NT2/D1 (cell line): ENCODE data around the gene PIP5K1A.
A peak's percentile ranks its signal among the peaks of the same experiment; 100 is the strongest.

Experiments used
- DNase-seq: peaks from one replicate; pipeline ENCODE4 v3.0.0-alpha.2; 2011; ENCODE audit warnings: low read depth, low spot score
- H3K27me3 ChIP-seq: 2 replicates; pipeline ENCODE4 v1.6.0; 2011; ENCODE audit warnings: mild to moderate bottlenecking; ENCODE audit not compliant: insufficient read length, insufficient read depth
- H3K36me3 ChIP-seq: 2 replicates; pipeline ENCODE4 v1.6.1; 2011; ENCODE audit warnings: mild to moderate bottlenecking, low read length, mixed read lengths; ENCODE audit not compliant: insufficient read depth, insufficient read length
- H3K4me1 ChIP-seq: 2 replicates; pipeline ENCODE4 v1.5.1; 2011; ENCODE audit not compliant: insufficient read depth, insufficient read length
- H3K4me3 ChIP-seq: 2 replicates; pipeline ENCODE4 v1.5.1; 2011; ENCODE audit warnings: low read depth; ENCODE audit not compliant: insufficient read length
- H3K9ac ChIP-seq: 2 replicates; pipeline ENCODE4 v1.6.0; 2011; ENCODE audit warnings: low read depth; ENCODE audit not compliant: insufficient read length
- H3K9me3 ChIP-seq: 2 replicates; pipeline ENCODE4 v1.5.1; 2011; ENCODE audit warnings: mild to moderate bottlenecking, low read length; ENCODE audit not compliant: insufficient read depth
- SUZ12 ChIP-seq: IDR thresholded peaks from 2 replicates; pipeline ENCODE4 v1.6.1; 2011; ENCODE audit not compliant: insufficient read length, insufficient read depth; ENCODE audit errors: extremely low read depth
- YY1 ChIP-seq: IDR thresholded peaks from 2 replicates; pipeline ENCODE4 v1.6.1; 2011; ENCODE audit not compliant: insufficient read length, insufficient read depth
- ZNF274 ChIP-seq: IDR thresholded peaks from 2 replicates; pipeline ENCODE4 v1.6.1; 2011; ENCODE audit warnings: mild to moderate bottlenecking, low read depth, low read length

PIP5K1A gene

GRCh38 chr1:151243683-151244216 lies 45.4 kb downstream of the PIP5K1A start:
- no peaks in the 10 kb centered on the region for H3K4me1 ChIP-seq
- H3K36me3 ChIP-seq = peaks cover 100% of the 10 kb centered on the region

GRCh38 chr1:151246786-151247185 lies 48.4 kb downstream of the PIP5K1A start:
- peaks cover 90% of the 10 kb centered on the region for H3K36me3 ChIP-seq
- no peak overlapping the region for H3K4me3 ChIP-seq
- no peak for DNase-seq
- no peak overlapping the region for H3K9ac ChIP-seq
- H3K4me1 ChIP-seq = no peaks in the 10 kb centered on the region
- no peaks in the 10 kb centered on the region for H3K27me3 ChIP-seq
- TF ChIP-seq YY1 (no peak), ZNF274 (no peak), SUZ12 (no peak)
- H3K9me3 ChIP-seq = no peaks in the 10 kb centered on the region

More at GRCh38 chr1:151243683-151244216, 45.4 kb downstream of the PIP5K1A start:
- TF ChIP-seq YY1 (no peak), SUZ12 (no peak), ZNF274 (no peak)
- DNase-seq = no peak
- H3K9ac ChIP-seq = no peak overlapping the region
- H3K27me3 ChIP-seq = no peaks in the 10 kb centered on the region
- H3K4me3 ChIP-seq = no peak overlapping the region
- no peaks in the 10 kb centered on the region for H3K9me3 ChIP-seq

GRCh38 chr1:151251656-151252470 lies 53.5 kb downstream of the PIP5K1A start:
- TF ChIP-seq YY1 = no peak
- Histone ChIP-seq H3K9ac (no peak overlapping the region), H3K9me3 (no peaks in the 10 kb centered on the region), H3K27me3 (no peaks in the 10 kb centered on the region), H3K36me3 (peaks cover 58% of the 10 kb centered on the region), H3K4me1 (peaks cover 2% of the 10 kb centered on the region), H3K4me3 (no peak overlapping the region)
- DNase-seq = peak; percentile 48

- no peaks in the 10 kb centered on the region for H3K27me3 ChIP-seq
Measured at GRCh38 chr1:151254217-151255213, 56.2 kb downstream of the PIP5K1A start, which contains the start of gene PSMD4. PSMD4 (plus strand) TSS chr1:151254734; CDS start chr1:151254783, 49 bp downstream.

GRCh38 chr1:151255381-151255780 lies 57.0 kb downstream of the PIP5K1A start:
- Histone ChIP-seq H3K4me1 (peaks cover 2% of the 10 kb centered on the region), H3K27me3 (no peaks in the 10 kb centered on the region)
- DNase-seq = no peak

More at GRCh38 chr1:151254217-151255213, 56.2 kb downstream of the PIP5K1A start, which contains the start of gene PSMD4:
- no peak for TF ChIP-seq ZNF274
- TF ChIP-seq YY1 = peak; percentile 40
- no peak for TF ChIP-seq SUZ12
- DNase-seq = peak; percentile 100
- Histone ChIP-seq H3K36me3 (peaks cover 38% of the 10 kb centered on the region), H3K4me1 (peaks cover 2% of the 10 kb centered on the region), H3K9ac (peak within 1 kb of the TSS; percentile 90), H3K9me3 (no peaks in the 10 kb centered on the region), H3K4me3 (peak within 1 kb of the TSS; percentile 90)

DNA sequence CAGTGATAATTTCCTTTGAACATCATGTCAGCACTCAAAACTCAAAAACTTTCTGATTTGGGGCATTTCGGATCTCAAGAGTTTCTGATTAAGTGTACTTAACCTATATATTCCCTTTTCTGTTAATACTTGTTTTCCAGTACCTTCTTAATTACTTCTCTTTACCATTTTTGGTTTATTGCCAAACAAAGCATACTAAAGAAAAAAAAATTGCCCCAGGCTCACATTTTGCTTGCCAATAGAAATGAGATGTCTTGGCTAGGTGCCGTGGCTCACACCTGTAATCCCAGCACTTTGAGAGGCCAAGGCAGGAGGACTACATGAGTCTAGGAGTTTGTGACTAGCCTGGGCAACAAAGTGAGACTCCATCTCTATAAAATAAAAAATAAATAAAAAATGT lies 61.0 kb downstream of the PIP5K1A start:
- Histone ChIP-seq H3K36me3 (peaks cover 48% of the 10 kb centered on the region), H3K4me1 (peaks cover 4% of the 10 kb centered on the region), H3K4me3 (no peak overlapping the region), H3K9ac (no peak overlapping the region), H3K9me3 (no peaks in the 10 kb centered on the region), H3K27me3 (no peaks in the 10 kb centered on the region)
- DNase-seq = no peak
- TF ChIP-seq YY1 (no peak), SUZ12 (no peak), ZNF274 (no peak)

More at GRCh38 chr1:151255381-151255780, 57.0 kb downstream of the PIP5K1A start:
- H3K9ac ChIP-seq = peak overlapping the region; percentile 90
- peaks cover 29% of the 10 kb centered on the region for H3K36me3 ChIP-seq
- TF ChIP-seq YY1 (no peak), ZNF274 (no peak), SUZ12 (no peak)
- H3K9me3 ChIP-seq = no peaks in the 10 kb centered on the region
- H3K4me3 ChIP-seq = peak overlapping the region; percentile 90
